ENCODE results near the gene WWOX.
"Not testable (repeated sequence)": the region's sequence is repeated elsewhere in the genome, so short reads cannot be mapped to it uniquely, and the experiment has no call there.

Gene WWOX

DNA sequence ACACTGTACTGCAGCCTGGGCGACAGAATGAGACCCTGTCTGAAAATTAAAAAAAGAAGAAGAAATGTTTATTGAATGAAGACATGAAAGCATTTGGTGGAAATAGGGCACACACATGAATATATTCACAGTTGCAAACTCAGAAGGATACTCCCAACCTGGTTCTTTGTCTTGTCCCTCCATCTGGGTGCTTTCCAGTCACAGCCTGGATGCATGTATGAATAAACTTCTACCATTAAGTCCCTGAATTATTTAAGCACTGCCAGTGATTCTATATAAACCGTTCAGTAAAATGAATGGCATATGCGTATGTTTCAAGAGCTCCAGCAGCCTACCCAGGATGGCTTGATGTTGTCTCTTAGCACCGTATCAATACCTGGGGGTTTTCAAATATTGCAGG lies 591.1 kb downstream of the WWOX start:
- Histone ChIP-seq H3K27me3 (replicated peaks; ENCODE audit: control insufficient read depth, insufficient read depth, low read length, poor library complexity, severe bottlenecking) (no peaks in the 10 kb centered on the region), H3K4me1 (ENCODE audit: control insufficient read depth, insufficient read depth, low read length, poor library complexity, severe bottlenecking) (no peaks in the 10 kb centered on the region), H3K27ac (ENCODE audit: insufficient read depth, low read length, poor library complexity, severe bottlenecking) (no peak overlapping the region), H3K9me3 (ENCODE audit: control insufficient read depth, low read length) (no peaks in the 10 kb centered on the region), H3K36me3 (ENCODE audit: control insufficient read depth, insufficient read depth, low read length) (no peaks in the 10 kb centered on the region), H3K4me3 (ENCODE audit: insufficient read depth, low read depth, low read length, poor library complexity, severe bottlenecking) (no peak overlapping the region)
- no peak for DNase-seq

DNA sequence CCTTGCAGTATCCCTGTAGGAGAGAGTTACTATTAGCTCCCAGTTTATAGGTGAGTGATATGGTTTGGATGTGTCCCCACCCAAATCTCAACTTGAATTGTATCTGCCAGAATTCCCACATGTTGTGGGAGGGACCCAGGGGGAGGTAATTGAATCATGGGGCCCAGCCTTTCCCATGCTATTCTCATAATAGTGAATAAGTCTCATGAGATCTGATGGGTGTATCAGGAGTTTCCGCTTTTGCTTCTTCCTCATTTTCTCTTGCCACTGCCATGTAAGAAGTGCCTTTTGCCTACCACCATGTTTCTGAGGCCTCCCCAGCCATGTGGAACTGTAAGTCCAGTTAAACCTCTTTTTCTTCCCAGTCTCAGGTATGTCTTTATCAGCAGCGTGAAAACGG lies 592.3 kb downstream of the WWOX start:
- not testable (repeated sequence) for H3K36me3 ChIP-seq (ENCODE audit: control insufficient read depth, insufficient read depth, low read length); H3K9me3 ChIP-seq (ENCODE audit: control insufficient read depth, low read length); DNase-seq; H3K27ac ChIP-seq (ENCODE audit: insufficient read depth, low read length, poor library complexity, severe bottlenecking); H3K27me3 ChIP-seq (replicated peaks; ENCODE audit: control insufficient read depth, insufficient read depth, low read length, poor library complexity, severe bottlenecking); H3K4me1 ChIP-seq (ENCODE audit: control insufficient read depth, insufficient read depth, low read length, poor library complexity, severe bottlenecking); H3K4me3 ChIP-seq (ENCODE audit: insufficient read depth, low read depth, low read length, poor library complexity, severe bottlenecking)

GRCh38 chr16:78693496-78693895 lies 594.0 kb downstream of the WWOX start:
- no peaks in the 10 kb centered on the region for H3K27me3 ChIP-seq (replicated peaks; ENCODE audit: control insufficient read depth, insufficient read depth, low read length, poor library complexity, severe bottlenecking)
- H3K4me3 ChIP-seq (ENCODE audit: insufficient read depth, low read depth, low read length, poor library complexity, severe bottlenecking) = no peak overlapping the region
- no peak for DNase-seq
- no peaks in the 10 kb centered on the region for H3K9me3 ChIP-seq (ENCODE audit: control insufficient read depth, low read length)
- no peaks in the 10 kb centered on the region for H3K36me3 ChIP-seq (ENCODE audit: control insufficient read depth, insufficient read depth, low read length)
- no peak overlapping the region for H3K27ac ChIP-seq (ENCODE audit: insufficient read depth, low read length, poor library complexity, severe bottlenecking)
- no peaks in the 10 kb centered on the region for H3K4me1 ChIP-seq (ENCODE audit: control insufficient read depth, insufficient read depth, low read length, poor library complexity, severe bottlenecking)

- no peaks in the 10 kb centered on the region for H3K4me1 ChIP-seq (ENCODE audit: control insufficient read depth, insufficient read depth, low read length, poor library complexity, severe bottlenecking)
- H3K27me3 ChIP-seq (replicated peaks; ENCODE audit: control insufficient read depth, insufficient read depth, low read length, poor library complexity, severe bottlenecking) = no peaks in the 10 kb centered on the region
- H3K27ac ChIP-seq (ENCODE audit: insufficient read depth, low read length, poor library complexity, severe bottlenecking) = no peak overlapping the region
- no peaks in the 10 kb centered on the region for H3K9me3 ChIP-seq (ENCODE audit: control insufficient read depth, low read length)
- no peaks in the 10 kb centered on the region for H3K36me3 ChIP-seq (ENCODE audit: control insufficient read depth, insufficient read depth, low read length)
- DNase-seq = no peak
- no peak overlapping the region for H3K4me3 ChIP-seq (ENCODE audit: insufficient read depth, low read depth, low read length, poor library complexity, severe bottlenecking)
Measured at GRCh38 chr16:78694414-78694813, 595.0 kb downstream of the WWOX start.

- H3K27ac ChIP-seq (ENCODE audit: insufficient read depth, low read length, poor library complexity, severe bottlenecking) = no peak overlapping the region
- no peaks in the 10 kb centered on the region for H3K27me3 ChIP-seq (replicated peaks; ENCODE audit: control insufficient read depth, insufficient read depth, low read length, poor library complexity, severe bottlenecking)
- no peaks in the 10 kb centered on the region for H3K9me3 ChIP-seq (ENCODE audit: control insufficient read depth, low read length)
- no peaks in the 10 kb centered on the region for H3K4me1 ChIP-seq (ENCODE audit: control insufficient read depth, insufficient read depth, low read length, poor library complexity, severe bottlenecking)
- H3K4me3 ChIP-seq (ENCODE audit: insufficient read depth, low read depth, low read length, poor library complexity, severe bottlenecking) = no peak overlapping the region
- DNase-seq = no peak
- H3K36me3 ChIP-seq (ENCODE audit: control insufficient read depth, insufficient read depth, low read length) = no peaks in the 10 kb centered on the region
Measured at GRCh38 chr16:78695391-78695790, 595.9 kb downstream of the WWOX start.

DNA sequence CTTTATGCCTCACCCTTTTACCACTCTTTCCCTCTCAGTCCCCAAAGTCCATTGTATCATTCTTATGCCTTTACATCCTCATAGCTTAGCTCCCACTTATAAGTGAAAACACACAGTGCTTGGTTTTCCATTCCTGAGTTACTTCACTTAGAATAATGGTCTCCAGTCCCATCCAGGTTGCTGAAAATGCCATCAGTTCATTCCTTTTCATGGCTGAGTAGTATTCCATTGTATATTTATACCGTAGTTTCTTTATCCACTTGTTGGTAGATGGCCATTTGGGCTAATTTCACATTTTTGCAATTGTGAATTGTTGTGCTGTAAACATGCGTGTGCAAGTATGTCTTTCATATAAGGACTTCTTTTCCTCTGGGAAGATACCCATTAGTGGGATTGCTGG lies 597.3 kb downstream of the WWOX start:
- no peak for DNase-seq
- no peaks in the 10 kb centered on the region for H3K9me3 ChIP-seq (ENCODE audit: control insufficient read depth, low read length)
- no peaks in the 10 kb centered on the region for H3K27me3 ChIP-seq (replicated peaks; ENCODE audit: control insufficient read depth, insufficient read depth, low read length, poor library complexity, severe bottlenecking)
- no peaks in the 10 kb centered on the region for H3K4me1 ChIP-seq (ENCODE audit: control insufficient read depth, insufficient read depth, low read length, poor library complexity, severe bottlenecking)
- no peak overlapping the region for H3K4me3 ChIP-seq (ENCODE audit: insufficient read depth, low read depth, low read length, poor library complexity, severe bottlenecking)
- H3K27ac ChIP-seq (ENCODE audit: insufficient read depth, low read length, poor library complexity, severe bottlenecking) = no peak overlapping the region
- H3K36me3 ChIP-seq (ENCODE audit: control insufficient read depth, insufficient read depth, low read length) = no peaks in the 10 kb centered on the region

GRCh38 chr16:78697426-78697825 lies 598.0 kb downstream of the WWOX start:
- no peak overlapping the region for H3K27ac ChIP-seq (ENCODE audit: insufficient read depth, low read length, poor library complexity, severe bottlenecking)
- no peaks in the 10 kb centered on the region for H3K27me3 ChIP-seq (replicated peaks; ENCODE audit: control insufficient read depth, insufficient read depth, low read length, poor library complexity, severe bottlenecking)
- no peaks in the 10 kb centered on the region for H3K9me3 ChIP-seq (ENCODE audit: control insufficient read depth, low read length)
- no peak for DNase-seq
- H3K4me1 ChIP-seq (ENCODE audit: control insufficient read depth, insufficient read depth, low read length, poor library complexity, severe bottlenecking) = no peaks in the 10 kb centered on the region
- no peak overlapping the region for H3K4me3 ChIP-seq (ENCODE audit: insufficient read depth, low read depth, low read length, poor library complexity, severe bottlenecking)
- H3K36me3 ChIP-seq (ENCODE audit: control insufficient read depth, insufficient read depth, low read length) = no peaks in the 10 kb centered on the region

DNA sequence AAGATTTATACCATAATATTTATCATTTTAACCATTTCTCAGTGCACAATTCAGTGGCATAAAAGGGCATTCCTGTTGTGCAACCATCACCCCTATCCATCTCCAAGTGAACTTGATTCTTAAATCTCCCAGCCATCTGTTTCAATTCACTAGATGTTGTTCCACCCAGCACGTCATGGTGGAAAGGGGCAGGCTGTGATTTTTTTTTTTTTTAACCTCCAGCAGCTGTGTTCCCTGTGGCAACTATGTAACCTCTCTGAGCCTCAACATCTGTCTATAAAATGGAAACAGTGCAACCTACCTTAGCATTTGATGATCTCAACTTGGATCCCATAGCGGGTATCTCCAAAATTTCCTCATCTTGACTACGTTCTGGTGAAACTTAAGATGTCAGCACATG lies 604.5 kb downstream of the WWOX start:
- H3K4me1 ChIP-seq (ENCODE audit: control insufficient read depth, insufficient read depth, low read length, poor library complexity, severe bottlenecking) = no peaks in the 10 kb centered on the region
- no peak for DNase-seq
- no peaks in the 10 kb centered on the region for H3K36me3 ChIP-seq (ENCODE audit: control insufficient read depth, insufficient read depth, low read length)
- peaks cover 4% of the 10 kb centered on the region for H3K9me3 ChIP-seq (ENCODE audit: control insufficient read depth, low read length)
- H3K27ac ChIP-seq (ENCODE audit: insufficient read depth, low read length, poor library complexity, severe bottlenecking) = no peak overlapping the region
- no peak overlapping the region for H3K4me3 ChIP-seq (ENCODE audit: insufficient read depth, low read depth, low read length, poor library complexity, severe bottlenecking)
- H3K27me3 ChIP-seq (replicated peaks; ENCODE audit: control insufficient read depth, insufficient read depth, low read length, poor library complexity, severe bottlenecking) = no peaks in the 10 kb centered on the region

- Histone ChIP-seq H3K27ac (ENCODE audit: insufficient read depth, low read length, poor library complexity, severe bottlenecking) (no peak overlapping the region), H3K27me3 (replicated peaks; ENCODE audit: control insufficient read depth, insufficient read depth, low read length, poor library complexity, severe bottlenecking) (no peaks in the 10 kb centered on the region), H3K9me3 (ENCODE audit: control insufficient read depth, low read length) (peaks cover 4% of the 10 kb centered on the region), H3K36me3 (ENCODE audit: control insufficient read depth, insufficient read depth, low read length) (no peaks in the 10 kb centered on the region), H3K4me1 (ENCODE audit: control insufficient read depth, insufficient read depth, low read length, poor library complexity, severe bottlenecking) (no peaks in the 10 kb centered on the region), H3K4me3 (ENCODE audit: insufficient read depth, low read depth, low read length, poor library complexity, severe bottlenecking) (no peak overlapping the region)
- DNase-seq = no peak
Measured at GRCh38 chr16:78704416-78704815, 605.0 kb downstream of the WWOX start.

DNA sequence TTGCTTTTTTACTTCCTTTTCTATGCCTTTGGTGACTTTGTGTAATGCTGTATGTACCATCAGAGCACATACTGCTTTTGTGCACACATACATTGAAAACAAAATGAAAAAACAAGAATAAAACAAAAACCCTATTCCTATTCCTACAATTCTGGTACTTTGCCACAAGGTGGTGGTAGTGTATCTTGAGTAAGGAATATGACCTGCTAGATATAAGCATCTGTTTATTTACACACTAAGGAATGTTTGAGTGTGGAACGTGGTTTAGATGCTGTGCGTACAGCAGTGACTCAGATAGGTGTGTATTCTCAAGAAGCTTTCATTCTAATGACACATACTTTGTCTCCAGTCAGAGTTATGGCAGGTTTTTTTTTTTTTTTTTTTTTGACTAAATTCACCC lies 606.2 kb downstream of the WWOX start:
- Histone ChIP-seq H3K36me3 (ENCODE audit: control insufficient read depth, insufficient read depth, low read length) (no peaks in the 10 kb centered on the region), H3K4me1 (ENCODE audit: control insufficient read depth, insufficient read depth, low read length, poor library complexity, severe bottlenecking) (no peaks in the 10 kb centered on the region), H3K27me3 (replicated peaks; ENCODE audit: control insufficient read depth, insufficient read depth, low read length, poor library complexity, severe bottlenecking) (no peaks in the 10 kb centered on the region), H3K4me3 (ENCODE audit: insufficient read depth, low read depth, low read length, poor library complexity, severe bottlenecking) (no peak overlapping the region), H3K9me3 (ENCODE audit: control insufficient read depth, low read length) (peaks cover 4% of the 10 kb centered on the region), H3K27ac (ENCODE audit: insufficient read depth, low read length, poor library complexity, severe bottlenecking) (no peak overlapping the region)
- DNase-seq = no peak

- H3K27ac ChIP-seq (ENCODE audit: insufficient read depth, low read length, poor library complexity, severe bottlenecking) = no peak overlapping the region
- no peak for DNase-seq
- no peaks in the 10 kb centered on the region for H3K27me3 ChIP-seq (replicated peaks; ENCODE audit: control insufficient read depth, insufficient read depth, low read length, poor library complexity, severe bottlenecking)
- no peaks in the 10 kb centered on the region for H3K4me1 ChIP-seq (ENCODE audit: control insufficient read depth, insufficient read depth, low read length, poor library complexity, severe bottlenecking)
- peaks cover 4% of the 10 kb centered on the region for H3K9me3 ChIP-seq (ENCODE audit: control insufficient read depth, low read length)
- H3K36me3 ChIP-seq (ENCODE audit: control insufficient read depth, insufficient read depth, low read length) = no peaks in the 10 kb centered on the region
- no peak overlapping the region for H3K4me3 ChIP-seq (ENCODE audit: insufficient read depth, low read depth, low read length, poor library complexity, severe bottlenecking)
Measured at GRCh38 chr16:78706637-78707036, 607.2 kb downstream of the WWOX start.
